Stimulated activated CD4-positive, alpha-beta T cell treated with anti-CD3 and anti-CD28 coated beads, Interleukin-2, amount 100 ng/mL, for 48 hours (primary cell): ENCODE results near the gene SKOR2.
"Not testable (repeated sequence)": the region's sequence is repeated elsewhere in the genome, so short reads cannot be mapped to it uniquely, and the experiment has no call there.

Source experiments
- DNase-seq, 2 donors: peaks; one replicate each; pipeline ENCODE4 v3.0.0-alpha.2; 2020

SKOR2 gene

DNA sequence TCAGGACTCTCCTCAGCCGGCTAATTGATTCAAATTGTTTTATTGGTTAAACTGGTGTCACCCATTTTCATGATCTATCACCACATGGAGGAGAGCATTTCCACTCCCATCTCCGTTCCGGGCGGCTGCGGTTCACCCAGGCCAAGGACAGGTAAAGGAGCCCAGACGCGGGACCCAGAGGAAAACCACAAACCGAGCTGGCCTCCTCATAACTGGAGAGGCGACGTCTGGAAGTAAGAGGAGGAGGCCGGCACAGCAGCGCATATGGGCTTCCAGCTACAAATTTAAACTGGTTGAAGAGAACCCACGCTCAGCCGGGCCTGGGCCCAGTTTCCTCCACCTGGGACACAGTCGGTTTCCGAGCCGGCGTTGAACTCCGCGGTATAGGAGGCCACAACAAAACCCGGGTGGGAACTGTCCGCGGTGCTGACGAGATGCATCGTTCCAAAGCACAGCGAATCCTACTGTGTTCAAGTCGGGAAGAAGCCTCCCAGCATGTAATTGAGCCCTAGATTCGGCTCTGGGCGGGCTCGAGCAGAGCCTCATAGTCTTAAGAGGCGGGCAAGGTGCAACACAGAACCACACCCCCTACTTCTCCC is 3.0 kb upstream of the SKOR2 start:
- DNase-seq = no peak

DNA sequence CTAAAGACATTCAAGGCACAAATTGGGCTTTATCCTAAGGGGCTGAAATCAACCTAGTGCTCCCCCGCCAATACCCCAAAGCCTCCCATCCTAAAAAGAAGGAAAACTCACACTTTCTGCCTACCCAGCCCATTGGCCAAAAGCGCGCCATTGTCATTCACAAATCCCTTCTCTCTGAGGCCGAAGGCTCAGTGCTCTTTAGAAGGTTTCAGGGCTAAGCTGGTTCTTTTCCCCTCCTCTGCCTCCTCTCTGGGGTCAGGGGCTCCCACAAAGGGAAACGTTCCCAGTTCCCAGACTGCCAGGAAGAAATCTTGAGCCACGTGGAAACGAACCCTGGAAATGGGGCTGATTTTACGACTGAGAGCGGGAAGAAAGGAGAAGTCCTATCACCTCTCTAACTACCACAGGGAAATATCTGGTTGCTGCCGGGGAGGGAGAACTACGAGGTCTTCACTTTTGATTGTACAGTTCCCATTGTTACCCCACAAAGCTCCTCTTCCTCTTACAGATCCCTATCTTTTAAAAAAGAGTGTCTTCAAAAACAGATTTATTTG is 1.7 kb upstream of the SKOR2 start:
- no peak for DNase-seq

DNA sequence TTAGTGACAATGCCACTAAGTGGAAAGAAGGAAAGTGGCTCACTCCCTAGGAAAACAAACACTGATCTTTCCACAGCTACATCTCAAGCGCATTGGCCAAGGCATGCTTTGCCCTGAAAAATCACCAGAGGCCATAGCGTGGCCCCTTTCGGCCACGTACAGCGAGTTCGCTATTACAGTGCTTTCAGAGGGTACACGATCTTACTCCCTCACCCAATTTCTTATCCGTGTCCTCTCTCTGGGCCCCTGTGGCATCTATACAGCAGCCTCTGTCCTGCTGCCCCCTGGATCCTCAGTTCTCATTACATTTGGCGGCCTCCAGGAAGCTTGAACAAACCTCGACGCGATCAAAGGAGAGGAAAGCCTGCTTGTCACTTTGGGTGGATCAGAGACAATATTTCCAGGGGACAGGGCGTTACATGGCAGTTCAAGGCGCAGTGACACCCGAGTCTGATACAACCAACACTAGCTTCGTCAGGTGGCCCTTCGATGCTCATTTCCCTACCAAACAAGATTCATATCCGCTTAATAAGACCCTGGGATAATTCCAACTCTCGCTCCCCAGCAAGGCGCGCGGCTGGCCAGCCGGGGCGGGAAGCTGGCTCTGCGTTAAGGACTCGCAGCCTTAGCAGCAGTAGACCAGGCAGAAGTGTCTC is 941 bp downstream of the SKOR2 start:
- DNase-seq = no peak

DNA sequence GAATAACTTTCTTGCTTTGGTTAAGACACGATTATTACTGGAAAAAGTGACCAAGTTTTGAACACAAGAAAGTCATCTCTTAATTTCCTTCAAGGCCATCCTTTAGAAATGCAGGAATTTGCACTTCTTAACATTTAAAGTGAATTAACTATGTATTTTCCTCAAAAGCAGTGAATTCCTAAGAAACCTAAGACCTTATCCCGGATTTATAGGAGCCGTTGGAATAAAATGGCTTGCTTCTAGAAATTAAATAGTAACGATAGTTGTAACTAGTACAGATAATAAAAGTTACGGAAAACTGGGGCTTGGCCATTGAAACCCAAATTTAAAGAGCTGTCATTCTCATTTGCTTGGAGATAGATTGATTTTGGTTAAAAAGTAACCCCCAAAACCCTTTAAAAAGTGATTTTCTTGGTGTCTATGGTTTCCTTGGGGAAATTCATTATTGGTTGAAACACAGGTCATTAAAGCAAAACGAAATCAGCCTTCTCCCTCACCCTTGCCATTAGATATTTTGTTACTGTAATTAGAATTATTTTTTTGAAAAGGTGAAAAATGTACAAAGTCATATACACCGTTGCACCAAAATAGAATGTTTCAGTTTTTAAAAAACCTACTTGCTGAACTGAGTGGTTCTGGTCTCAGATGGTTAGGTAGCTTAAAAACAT is 2.0 kb downstream of the SKOR2 start:
- DNase-seq = no peak

DNA sequence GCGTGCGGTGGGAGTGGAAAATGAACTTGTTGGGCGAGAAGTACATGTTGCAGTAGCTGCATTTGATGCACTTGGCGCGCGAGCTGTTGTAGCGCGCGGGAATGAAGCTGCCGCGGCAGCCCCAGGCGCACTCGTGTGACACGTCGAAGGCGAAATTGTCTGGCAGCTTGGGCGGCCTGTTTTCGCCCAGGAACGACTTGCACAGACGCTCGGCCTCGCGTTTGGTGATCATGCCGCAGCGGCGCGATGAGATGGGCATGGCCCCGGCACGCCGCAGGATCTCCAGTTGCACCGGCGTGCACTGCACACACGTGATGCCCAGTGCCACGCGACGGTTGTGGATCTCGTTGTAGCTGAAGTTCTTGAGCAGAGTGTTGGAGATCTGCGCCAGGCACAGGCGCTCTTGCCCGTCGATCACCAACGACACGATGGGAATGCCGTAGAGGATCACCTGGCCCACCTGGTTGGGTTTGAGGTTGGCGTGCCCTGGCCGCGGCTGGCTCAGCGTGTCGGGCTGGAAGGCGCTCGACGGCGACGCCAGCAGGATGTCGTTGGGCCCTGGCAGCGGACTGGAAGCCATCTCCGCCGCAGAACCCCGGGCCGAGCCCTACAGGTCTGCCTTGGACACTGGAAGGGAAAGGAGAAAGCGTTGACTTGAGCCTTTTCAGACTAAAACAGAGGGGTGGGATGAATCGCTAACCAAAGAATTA is 2.7 kb downstream of the SKOR2 start:
- no peak for DNase-seq

DNA sequence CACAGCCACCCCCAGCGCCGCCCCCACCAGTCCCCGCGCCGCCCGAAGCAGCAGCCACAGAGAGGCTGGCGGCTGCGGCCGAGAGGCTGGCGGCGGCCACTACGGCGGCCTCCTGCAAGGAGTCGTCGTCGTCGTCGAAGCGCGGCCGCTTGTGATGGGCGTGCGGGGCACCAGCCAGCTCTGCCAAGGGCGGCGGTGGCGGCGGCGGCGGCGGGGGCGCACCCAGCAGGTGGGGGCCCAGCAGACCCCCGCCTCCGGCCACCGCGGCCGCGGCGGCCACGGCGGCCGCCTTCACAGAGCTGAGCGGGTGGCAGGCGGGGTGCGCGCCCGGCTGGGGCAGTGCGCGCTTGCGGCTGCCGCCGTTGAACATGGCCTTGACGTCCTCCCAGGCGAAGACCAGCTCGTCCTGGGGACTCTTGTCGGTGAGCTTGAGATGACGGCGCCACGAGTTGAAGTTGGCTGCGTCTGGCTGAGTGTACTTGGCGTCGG is 3.3 kb downstream of the SKOR2 start:
- DNase-seq = no peak

DNA sequence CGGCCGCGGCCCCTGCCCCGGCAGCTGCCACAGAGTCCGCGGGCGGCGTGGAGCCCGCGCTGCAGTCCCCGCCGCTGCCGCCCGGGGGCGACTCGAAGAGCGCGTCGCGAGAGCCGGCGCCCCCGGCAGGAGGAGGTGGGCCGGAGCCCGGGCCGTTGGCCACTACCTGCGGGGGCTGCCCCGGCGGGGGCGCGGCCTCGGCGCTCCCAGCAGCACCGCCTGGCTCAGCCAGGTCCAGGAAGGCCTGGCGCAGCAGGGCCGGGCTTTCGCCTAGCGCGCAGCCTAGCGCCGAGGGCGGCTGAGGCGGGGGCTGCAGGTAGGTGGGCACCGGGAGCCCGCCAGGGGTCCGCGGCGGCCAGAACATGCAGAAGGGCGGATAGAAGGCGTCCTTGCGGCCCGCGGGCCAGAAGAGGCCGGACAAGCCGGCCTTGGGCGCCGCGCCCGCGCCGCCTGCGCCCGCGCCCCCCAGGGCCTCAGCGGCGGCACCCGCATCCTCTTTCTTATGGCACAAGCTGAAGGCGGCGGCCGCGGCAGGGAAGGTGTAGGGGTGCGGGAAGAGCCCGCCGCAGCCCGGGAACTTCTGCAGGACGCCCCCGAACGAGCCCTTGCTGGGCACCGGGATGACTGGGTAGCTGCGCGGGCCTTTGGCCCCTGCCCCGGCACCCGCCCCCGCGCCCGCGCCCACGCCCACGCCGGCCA is 3.9 kb downstream of the SKOR2 start:
- DNase-seq = no peak

DNA sequence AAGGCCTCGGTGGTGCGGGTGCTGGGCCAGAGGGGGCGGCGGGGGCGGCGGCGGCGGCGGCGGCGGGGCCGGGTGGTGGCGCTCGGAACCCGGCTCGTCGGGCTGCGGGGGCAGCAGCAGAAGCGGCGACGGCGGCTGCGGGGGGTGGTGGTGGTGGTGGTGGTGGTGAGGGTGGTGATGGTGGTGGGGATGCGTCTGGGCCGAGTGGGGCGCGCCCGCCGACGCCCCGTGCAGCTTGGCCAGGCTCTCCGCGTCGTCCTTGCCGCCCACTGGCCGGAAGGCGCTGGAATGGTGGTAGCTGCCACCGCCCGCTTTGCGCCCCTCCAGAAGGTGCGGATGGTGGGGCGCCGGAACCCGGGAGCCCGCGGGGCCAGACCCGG is 4.4 kb downstream of the SKOR2 start:
- no peak for DNase-seq

DNA sequence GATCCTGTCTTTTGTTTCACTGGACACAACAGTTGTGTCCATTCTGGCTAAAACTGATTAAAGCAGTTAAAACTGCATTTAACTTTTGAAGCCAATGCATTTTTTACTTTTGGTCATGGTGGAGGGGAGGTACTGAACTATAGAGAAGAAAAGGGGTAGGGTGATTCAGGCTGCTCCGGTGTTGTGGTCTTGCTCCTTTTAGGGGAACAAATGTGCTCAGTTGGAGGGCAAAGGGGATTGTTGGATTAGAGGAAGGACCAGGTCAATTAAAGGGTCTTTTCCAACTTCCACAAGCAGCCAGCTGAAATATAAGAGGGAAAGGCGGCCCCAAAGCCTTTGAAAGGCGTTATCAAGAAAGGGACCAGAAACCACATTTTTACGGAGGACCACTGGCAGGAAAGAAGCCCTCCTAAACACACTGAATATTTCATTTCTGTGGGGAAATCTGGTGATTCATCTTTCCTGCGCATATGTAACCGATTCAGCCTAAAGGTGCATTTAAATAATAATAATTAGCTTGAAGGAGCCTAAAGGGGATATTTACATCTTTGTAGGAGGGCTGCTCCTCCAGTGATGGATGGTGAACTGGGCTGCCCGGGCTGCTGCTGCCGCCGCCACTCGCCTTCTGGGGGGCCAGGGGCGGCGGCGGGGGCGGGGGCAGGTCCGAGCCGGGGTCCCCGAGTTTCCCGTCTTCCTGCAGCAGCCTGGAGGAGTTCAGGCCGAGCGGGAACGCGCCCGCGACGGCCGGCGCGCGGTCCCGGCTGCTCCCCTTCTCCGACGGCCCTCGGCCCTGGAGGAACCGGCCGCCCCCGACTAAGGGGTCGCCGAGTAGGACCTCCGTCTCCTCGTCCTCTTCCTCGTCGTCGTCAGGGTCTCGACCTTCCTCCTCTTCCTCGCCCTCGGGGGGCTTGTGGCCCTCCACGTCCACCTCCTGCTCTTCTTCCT is 5.2 kb downstream of the SKOR2 start:
- DNase-seq = no peak

DNA sequence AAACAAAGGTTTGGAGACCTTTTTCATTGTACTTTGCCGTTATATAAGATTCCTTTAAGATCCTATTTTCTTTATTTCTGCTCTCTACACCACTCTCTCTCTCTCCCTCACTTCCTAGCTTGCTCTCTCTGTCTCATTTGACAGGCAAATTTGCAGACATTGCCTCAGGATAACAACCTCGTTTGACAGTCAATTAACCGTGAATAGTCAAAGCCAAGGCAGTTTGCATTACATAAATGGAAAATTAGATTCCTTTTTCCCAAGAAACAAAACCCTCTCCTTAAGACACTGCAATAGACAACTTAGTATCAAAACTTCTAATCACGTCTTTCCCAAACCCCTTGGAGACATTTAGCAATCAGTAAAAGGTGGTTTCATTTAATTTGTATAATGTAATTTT is 7.4 kb downstream of the SKOR2 start:
- no peak for DNase-seq

DNA sequence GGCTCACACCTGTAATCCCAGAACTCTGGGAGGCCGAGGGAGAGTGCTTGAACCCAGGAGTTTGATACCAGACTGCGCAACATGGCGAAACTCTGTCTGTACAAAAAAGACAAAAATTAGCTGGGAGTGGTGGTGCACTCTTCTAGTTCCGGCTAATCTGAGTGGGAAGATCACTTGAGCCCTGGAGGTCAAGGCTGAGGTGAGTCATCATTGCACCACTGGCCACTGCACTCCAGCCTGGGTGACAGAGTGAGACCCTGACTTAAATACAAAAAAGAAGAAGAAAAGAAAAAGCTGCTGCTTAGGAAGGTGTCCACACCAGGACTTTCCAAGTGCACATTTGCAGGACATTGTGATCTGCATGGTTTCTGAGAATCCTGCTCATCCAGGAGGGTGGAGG is 16.4 kb downstream of the SKOR2 start:
- no peak for DNase-seq

DNA sequence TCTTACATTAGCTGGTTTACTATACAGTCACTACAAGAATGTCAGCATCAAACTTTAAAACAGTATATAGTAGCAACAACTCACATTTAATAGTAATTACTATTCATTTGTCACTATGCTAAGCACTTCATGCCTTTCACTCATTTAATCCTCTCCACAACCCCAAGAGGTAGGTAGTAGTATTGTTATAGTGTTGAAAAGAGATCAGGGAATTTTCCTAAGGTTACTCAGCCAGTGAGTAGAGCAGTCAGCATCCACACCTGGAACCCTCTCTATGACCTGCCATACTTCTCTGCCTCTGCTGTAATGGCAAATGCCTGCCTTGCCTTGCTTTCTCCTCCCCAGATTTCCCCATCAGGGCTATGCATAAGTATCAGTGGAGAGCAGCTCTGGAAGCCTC is 24.8 kb downstream of the SKOR2 start:
- no peak for DNase-seq

DNA sequence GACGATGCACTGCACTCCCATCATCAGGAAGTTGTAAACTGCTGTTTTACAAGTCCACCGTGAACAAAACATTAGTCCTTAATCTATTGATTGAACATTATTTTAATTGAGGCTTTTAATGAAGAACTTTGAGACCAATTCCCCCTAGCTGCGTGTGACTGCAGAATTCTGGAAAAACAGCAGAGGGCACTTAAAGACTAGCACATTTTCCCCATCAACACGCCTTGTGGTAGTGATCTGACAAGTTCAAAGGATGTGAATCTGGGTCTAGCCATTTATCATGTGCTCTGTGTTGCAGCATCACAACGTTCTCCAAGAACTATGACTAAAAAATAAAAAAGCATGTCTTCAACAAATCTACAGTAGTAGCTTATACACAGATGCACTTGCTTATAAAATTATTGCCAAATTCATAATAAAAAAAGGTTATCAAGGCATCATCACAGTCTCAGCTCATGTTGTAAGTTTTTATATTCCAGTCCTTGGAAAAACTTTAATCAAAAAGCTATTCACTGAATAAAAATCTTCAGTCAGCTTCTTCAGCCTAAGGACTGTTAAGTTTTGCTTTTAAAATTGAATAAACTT is 35.8 kb downstream of the SKOR2 start:
- no peak for DNase-seq

DNA sequence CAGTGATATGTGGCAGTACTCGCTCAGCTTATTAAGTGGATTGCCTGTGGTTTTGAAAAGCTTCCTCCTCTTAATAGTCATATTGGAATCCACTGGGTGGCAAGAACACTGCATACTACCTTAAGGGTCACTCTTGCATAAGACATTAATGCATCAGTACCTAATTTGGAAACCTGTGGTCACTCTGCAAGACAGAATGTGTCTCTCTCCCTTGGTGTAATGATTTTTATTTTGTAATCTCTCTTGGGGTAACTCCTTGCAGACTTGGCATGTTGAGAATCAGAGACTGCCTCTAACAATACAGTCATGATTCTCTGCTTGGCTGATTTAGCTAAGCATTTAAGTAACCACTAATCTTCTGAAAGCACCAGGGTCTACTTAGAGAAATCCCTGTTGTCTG is 42.3 kb downstream of the SKOR2 start:
- no peak for DNase-seq

DNA sequence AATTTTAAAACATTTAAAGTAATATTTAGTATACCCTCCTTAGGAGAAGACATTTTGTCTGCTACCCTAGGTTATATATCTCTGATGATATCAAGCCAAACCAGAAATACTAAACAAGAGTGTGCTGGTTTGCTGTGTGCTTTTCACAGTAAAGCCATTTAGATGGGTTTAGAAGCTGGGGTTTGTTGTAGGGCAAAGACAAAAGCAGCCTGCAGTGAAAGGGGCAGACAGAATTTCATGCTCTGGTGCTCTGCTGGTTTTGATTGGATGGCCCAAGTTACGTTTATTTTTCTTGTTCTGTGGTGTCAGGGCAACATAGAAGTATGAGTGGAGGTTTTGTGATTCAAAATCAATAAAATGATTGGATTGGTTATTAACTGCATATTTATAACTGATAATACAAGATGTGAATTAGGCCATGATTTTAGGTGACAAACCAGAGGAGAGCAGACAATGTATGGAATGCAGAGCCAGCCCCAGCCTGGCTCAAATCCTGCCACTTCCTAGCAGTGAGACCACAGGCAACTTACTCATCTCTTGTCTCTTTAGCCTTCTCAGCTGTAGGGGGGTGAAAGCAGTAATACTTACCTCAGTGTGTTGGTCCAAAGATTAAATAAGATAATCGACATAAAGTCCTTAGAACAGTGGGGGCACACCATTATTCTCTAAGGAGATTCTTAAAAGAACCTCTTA is 44.4 kb downstream of the SKOR2 start:
- no peak for DNase-seq

DNA sequence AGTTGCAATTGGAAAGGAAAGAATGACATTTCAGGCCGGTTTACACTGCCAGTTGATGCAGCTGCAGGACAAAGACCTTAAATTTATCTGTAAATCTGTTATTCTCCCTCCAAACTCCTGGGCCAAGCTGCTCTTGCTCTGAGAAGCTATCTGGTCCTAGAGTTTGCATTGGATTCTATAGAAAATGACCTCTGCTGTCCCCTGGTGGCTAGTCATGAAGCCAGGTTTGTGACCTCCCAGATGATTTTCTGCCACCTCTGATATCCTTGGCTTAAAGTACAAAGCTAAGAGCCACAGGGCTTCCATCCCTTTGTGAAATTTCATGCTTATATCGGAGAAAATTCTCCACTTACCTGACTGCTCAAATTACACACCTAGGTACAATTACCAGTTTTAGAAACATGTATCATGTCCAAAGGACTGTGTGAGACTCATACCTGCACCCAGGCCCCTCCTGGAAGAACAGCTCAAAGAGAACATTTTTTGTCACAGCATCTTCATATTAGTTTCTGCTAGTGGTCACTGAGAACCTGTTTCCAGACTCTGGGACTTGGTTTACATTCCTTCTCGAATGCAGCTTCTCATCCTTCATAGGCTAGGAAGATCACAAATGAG is 46.4 kb downstream of the SKOR2 start:
- DNase-seq = peak; percentile 21 to 30

DNA sequence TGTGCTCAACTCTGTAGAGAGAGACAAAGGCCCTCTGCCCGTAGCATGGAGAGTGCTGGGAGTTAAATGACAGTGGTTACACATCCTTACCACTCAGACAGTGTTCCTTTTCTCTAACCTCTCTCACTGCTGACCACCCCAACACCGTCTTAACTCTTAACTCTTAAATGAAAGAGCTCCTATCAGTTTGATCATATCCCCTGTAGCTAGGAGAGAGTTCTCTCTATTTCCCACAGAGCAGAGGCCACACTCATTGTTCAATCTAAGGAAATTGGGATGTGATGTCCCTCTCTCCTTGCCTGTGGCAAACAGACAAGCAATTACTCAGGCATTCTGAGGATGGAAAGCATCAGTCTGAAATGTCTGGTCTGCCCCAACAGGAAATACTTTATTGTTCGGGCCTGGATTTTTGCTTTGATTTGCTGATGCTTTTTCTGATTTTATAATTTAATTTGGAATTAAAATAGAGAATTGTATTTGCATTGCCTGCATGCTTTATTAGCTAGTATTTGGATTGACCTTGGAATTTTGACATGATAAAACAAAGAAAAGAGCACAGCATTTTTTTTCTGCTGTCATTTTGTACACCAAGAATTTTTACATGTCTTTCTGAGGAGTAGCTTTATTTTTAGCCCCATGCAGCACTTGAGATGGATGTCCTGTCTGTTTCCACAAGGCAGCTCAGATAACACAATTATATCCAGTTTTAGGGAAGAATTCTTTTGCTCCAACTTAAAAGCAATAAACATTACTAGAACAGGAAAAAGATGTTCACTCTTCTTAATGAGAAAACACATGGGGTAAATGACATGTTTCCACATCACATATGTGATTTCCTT is 47.6 kb downstream of the SKOR2 start:
- no peak for DNase-seq

DNA sequence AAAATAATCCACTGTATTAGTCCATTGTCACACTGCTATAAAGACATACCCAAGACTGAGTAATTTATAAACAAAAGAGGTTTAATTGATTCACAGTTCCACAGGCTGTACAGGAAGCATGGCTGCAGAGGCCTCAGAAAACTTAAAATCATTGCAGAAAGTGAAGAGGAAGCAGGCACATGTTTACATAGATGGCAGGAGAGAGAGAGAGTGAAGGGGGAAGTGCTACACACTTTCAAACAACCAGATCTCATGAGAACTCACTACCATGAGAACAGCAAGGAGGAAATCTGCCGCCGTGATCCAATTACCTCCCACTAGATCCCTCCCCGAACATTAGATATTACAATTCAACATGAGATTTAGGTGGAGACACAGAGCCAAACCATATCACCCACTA is 55.5 kb downstream of the SKOR2 start:
- DNase-seq = not testable (repeated sequence)

DNA sequence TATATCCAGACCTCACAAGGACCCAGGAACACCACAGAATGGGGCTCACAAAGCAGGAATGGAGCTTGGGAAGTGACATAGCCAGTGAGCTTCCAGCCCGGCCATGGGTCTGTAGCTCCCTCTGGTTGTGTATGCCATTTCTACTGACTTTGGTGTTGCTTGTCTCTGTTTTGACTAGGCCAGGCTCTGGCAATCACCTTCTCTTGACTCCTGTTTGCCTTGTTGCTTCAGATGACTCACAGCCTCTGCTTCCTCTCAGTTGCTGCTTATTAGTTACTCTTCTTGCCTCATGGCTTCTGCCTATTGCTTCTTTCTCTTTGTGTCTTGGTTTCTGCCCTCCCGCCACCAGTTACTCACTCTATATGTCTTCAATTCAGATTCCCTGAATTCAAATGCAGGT is 59.5 kb downstream of the SKOR2 start:
- no peak for DNase-seq
